Neural crest cell (in vitro differentiated cells): ENCODE data around the gene RNF43. TPM values are rescaled to one million over a fixed set of nuclear protein-coding genes. Genes with fewer than 3 reads are reported as not detected.

ENCODE experiments used
- DNase-seq: peaks from one replicate; pipeline ENCODE4 v3.0.0; 2021; ENCODE audit warnings: low read depth, mixed read lengths, low spot score
- H3K27ac Mint-ChIP-seq: one replicate; pipeline ENCODE4 v1.8.0; 2021; ENCODE audit warnings: mild to moderate bottlenecking, mixed read lengths; ENCODE audit not compliant: unreplicated experiment
- H3K27me3 Mint-ChIP-seq: 2 replicates; pipeline ENCODE4 v1.8.0; 2021; ENCODE audit warnings: low read depth, mild to moderate bottlenecking, mixed read lengths
- H3K36me3 Mint-ChIP-seq: 2 replicates; pipeline ENCODE4 v1.8.0; 2021; ENCODE audit warnings: low read depth, mild to moderate bottlenecking, mixed read lengths
- H3K4me1 Mint-ChIP-seq: 2 replicates; pipeline ENCODE4 v1.8.0; 2021; ENCODE audit warnings: mixed read lengths
- H3K4me3 Mint-ChIP-seq: one replicate; pipeline ENCODE4 v1.8.0; 2021; ENCODE audit warnings: mild to moderate bottlenecking, mixed read lengths
- H3K9me3 Mint-ChIP-seq: 2 replicates; pipeline ENCODE4 v1.8.0; 2021; ENCODE audit warnings: mixed read lengths
- total RNA-seq: library from RNA; stranded (reverse); gene quantifications from 2 replicates; pipeline ENCODE4 v1.2.1, GENCODE V29; 2021
- TF ChIP-seq, protein P1 (sequence below): fragments of 200-600 bp; sonication (generic); conservative IDR thresholded peaks from 2 replicates; pipeline ENCODE4 v1.5.0; 2021; ENCODE audit warnings: antibody characterized with exemption, mild to moderate bottlenecking

Gene RNF43
- total RNA-seq, 1 donor from 2014 or later = 2.0 TPM

- H3K36me3 Mint-ChIP-seq = no peaks in the 10 kb centered on the region
- no peak overlapping the region for H3K4me3 Mint-ChIP-seq
- H3K9me3 Mint-ChIP-seq = no peaks in the 10 kb centered on the region
- TF ChIP-seq, protein P1, sequence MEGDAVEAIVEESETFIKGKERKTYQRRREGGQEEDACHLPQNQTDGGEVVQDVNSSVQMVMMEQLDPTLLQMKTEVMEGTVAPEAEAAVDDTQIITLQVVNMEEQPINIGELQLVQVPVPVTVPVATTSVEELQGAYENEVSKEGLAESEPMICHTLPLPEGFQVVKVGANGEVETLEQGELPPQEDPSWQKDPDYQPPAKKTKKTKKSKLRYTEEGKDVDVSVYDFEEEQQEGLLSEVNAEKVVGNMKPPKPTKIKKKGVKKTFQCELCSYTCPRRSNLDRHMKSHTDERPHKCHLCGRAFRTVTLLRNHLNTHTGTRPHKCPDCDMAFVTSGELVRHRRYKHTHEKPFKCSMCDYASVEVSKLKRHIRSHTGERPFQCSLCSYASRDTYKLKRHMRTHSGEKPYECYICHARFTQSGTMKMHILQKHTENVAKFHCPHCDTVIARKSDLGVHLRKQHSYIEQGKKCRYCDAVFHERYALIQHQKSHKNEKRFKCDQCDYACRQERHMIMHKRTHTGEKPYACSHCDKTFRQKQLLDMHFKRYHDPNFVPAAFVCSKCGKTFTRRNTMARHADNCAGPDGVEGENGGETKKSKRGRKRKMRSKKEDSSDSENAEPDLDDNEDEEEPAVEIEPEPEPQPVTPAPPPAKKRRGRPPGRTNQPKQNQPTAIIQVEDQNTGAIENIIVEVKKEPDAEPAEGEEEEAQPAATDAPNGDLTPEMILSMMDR = no peak
- H3K4me1 Mint-ChIP-seq = peaks cover 42% of the 10 kb centered on the region
- no peak for DNase-seq
- H3K27ac Mint-ChIP-seq = no peak overlapping the region
- H3K27me3 Mint-ChIP-seq = no peaks in the 10 kb centered on the region
Observed at GRCh38 chr17:58373003-58373402, 44.3 kb downstream of the RNF43 start.

GRCh38 chr17:58371300-58371950, 45.9 kb downstream of the RNF43 start:
- Mint-ChIP-seq H3K9me3 (no peaks in the 10 kb centered on the region), H3K36me3 (no peaks in the 10 kb centered on the region), H3K4me3 (no peak overlapping the region), H3K27me3 (no peaks in the 10 kb centered on the region), H3K4me1 (peaks cover 32% of the 10 kb centered on the region), H3K27ac (no peak overlapping the region)
- no peak for DNase-seq
- TF ChIP-seq, protein P1 = no peak

GRCh38 chr17:58370716-58371115, 46.6 kb downstream of the RNF43 start:
- Mint-ChIP-seq H3K27ac (no peak overlapping the region), H3K36me3 (no peaks in the 10 kb centered on the region), H3K27me3 (no peaks in the 10 kb centered on the region), H3K4me3 (no peak overlapping the region), H3K9me3 (no peaks in the 10 kb centered on the region), H3K4me1 (peaks cover 29% of the 10 kb centered on the region)
- TF ChIP-seq, protein P1 = no peak
- no peak for DNase-seq

DNA sequence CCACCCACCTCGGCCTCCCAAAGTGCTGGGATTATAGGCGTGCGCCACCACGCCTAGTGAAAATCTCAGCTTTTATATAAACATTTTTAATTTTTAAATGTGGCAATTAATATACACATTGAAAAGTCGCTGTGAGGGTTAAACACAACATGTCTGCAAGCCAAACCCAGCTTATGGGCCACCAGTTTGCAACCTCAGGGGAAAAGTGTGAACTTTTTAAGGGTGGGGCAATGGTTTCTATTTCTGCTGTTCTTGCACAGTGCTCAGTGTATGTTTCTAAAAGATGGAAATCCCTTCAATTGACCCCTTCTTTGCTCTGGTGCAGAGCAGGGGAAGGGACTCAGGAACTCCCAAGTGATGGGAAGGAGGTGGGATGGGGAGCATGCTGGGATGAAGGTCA, 47.0 kb downstream of the RNF43 start:
- TF ChIP-seq, protein P1 = no peak
- Mint-ChIP-seq H3K4me1 (peaks cover 27% of the 10 kb centered on the region), H3K4me3 (no peak overlapping the region), H3K36me3 (no peaks in the 10 kb centered on the region), H3K27ac (no peak overlapping the region), H3K9me3 (no peaks in the 10 kb centered on the region), H3K27me3 (no peaks in the 10 kb centered on the region)
- no peak for DNase-seq

DNA sequence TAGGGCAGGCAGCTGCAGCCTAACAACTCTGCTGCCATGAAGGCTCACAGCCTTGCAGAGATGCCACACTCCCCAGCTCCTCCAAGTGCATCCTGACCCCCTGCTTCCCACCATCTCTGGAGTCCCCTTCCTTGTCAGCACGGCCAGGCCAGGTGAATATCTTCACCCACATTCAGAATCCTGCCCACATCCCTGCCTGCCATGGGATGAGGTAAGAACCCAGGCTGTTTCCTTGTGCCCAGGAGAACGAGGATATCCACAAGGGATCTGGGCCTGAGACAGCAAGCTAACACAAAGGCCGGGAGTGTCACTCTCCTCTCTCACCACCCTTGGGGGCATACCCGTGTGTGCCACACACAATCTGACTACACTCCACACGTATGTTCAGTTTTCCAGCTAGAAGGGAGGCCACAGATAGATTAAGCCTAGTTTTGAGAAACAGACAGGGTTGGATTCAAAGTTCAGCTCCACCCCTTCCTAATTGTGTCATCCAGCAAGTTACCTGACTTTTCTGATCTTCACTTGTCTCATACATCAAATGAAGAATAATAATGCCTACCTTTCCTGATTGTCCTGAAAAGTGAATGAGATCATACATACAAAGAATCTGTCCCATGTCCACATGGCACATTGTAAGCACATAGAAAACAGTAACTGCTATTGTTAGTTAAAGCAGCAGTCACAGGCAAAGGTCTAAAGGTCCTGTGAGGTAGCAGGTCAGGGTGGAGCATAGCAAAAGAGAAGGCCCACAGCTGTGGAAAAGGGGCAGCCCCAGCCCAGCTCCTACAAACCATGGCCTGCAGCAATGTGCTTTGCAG, 47.9 kb downstream of the RNF43 start:
- Mint-ChIP-seq H3K9me3 (no peaks in the 10 kb centered on the region), H3K4me3 (no peak overlapping the region), H3K27me3 (no peaks in the 10 kb centered on the region), H3K27ac (peak overlapping the region; percentile 94), H3K36me3 (no peaks in the 10 kb centered on the region), H3K4me1 (peaks cover 32% of the 10 kb centered on the region)
- TF ChIP-seq, protein P1 = no peak
- DNase-seq = no peak
